ENCODE results near the gene TUBA4A. TPM values are rescaled to one million over a fixed set of nuclear protein-coding genes. Genes with fewer than 3 reads are reported as not detected.

TUBA4A gene
- total and polyA plus RNA-seq, 9 of the 15 experiments (the other 6 are each of a cell fraction or from before 2014, with no cell fraction given) = 25.1 to 174 (median 42.4) TPM

DNA sequence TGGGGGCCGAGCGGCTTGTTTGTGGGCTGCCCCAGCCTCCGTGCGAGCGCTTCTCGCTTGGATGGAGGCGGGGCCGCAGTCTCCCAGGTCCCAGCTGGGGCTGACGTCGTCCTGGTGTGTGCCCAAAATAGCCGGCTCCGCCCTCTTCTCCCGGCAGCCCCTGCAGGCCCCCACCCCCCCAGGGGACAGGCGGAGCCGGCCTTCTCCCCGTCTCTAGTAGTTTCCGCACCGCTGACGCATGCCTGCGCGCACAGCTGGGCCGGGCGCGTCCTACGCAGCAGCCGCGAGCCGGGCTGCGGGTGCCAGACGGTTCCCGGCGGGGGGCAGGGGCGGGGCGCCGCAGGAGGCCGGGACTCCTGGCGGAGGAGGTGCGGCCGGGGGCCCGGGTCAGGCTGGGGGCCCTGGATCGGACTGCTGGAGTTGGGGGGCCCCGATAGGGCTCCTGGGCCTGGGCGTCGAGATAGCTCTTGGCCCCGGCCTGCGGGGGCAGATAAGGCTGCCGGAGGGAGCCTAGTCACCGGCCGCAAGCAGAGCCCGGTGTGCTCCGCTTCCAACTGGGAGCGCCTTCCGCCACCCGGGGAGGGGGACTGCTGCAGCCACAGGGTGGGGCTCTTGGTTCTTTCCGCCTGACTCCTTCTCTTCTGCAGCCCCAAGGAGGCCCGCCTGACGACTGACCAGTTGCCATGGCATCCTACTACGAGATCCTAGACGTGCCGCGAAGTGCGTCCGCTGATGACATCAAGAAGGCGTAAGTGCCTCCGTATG is 25.6 kb upstream of the TUBA4A start, which contains the start of gene DNAJB2 (continued):
- TF ChIP-seq, protein P1, sequence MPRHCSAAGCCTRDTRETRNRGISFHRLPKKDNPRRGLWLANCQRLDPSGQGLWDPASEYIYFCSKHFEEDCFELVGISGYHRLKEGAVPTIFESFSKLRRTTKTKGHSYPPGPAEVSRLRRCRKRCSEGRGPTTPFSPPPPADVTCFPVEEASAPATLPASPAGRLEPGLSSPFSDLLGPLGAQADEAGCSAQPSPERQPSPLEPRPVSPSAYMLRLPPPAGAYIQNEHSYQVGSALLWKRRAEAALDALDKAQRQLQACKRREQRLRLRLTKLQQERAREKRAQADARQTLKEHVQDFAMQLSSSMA (CRISPR knock-in tag; IDR thresholded peaks at IDR 0.05) = no peak
- TF ChIP-seq XRCC4 (IDR thresholded peaks at IDR 0.05; ENCODE audit: extremely low read depth, insufficient read depth, insufficient read length) (no peak), ZNF239 (CRISPR knock-in tag; IDR thresholded peaks at IDR 0.05) (peak; percentile 71), ZNF311 (CRISPR knock-in tag; IDR thresholded peaks at IDR 0.05) (peak; percentile 89), SMC3 (conservative IDR thresholded peaks at IDR 0.05; ENCODE audit: insufficient read depth, low read depth, low read length) (peak; percentile 30), ZNF12 (CRISPR knock-in tag; IDR thresholded peaks at IDR 0.05) (no peak)
- TF ChIP-seq, protein P2, sequence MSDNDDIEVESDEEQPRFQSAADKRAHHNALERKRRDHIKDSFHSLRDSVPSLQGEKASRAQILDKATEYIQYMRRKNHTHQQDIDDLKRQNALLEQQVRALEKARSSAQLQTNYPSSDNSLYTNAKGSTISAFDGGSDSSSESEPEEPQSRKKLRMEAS (CRISPR knock-in tag; IDR thresholded peaks at IDR 0.05) = peak; percentile 90

DNA sequence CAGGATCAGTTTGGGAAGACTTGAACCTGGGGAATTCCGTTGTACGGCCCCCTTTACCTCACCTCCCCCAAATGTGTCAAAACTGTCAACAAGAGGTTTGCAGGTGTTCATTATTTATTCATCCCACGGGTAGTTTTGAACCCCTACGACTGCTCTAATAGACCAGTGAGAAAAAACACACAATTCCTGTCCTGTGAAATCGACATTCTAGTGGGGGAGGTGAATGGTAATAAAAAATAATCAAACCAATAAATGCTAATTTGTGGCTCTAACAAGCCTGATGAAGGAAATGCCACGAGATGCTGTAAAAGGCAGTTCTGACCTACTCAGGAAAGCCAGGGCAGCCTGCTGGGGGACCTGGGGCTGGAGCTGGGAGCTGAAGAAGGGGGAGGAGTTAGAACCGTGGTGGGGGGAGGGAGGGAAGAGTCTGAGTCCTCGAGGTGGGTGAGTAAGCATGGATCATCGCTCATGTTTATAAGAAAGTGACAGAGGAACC is 25.0 kb upstream of the TUBA4A start:
- in situ Hi-C loops (cut with MboI) = no loop called here
- TF ChIP-seq SIX5 (IDR thresholded peaks at IDR 0.05; ENCODE audit: borderline replicate concordance in 1 of 2, insufficient read depth in 1 of 2, low read depth in 1 of 2, low read length in 2 of 2) (no peak), POLR2A (conservative IDR thresholded peaks at IDR 0.05) (peak; percentile 62), SMARCE1 (IDR thresholded peaks at IDR 0.05) (peak; percentile 10; the same call in 1 of the 2 replicates), CBX8 (IDR thresholded peaks at IDR 0.05; ENCODE audit: borderline replicate concordance, extremely low read depth, low read depth, low read length, poor library complexity, severe bottlenecking) (no peak), ZFPM2 (CRISPR knock-in tag; IDR thresholded peaks at IDR 0.05) (no peak), DPF2 (IDR thresholded peaks at IDR 0.05) (no peak; the same call in 1 of the 2 replicates)
- TF ChIP-seq, protein P3, sequence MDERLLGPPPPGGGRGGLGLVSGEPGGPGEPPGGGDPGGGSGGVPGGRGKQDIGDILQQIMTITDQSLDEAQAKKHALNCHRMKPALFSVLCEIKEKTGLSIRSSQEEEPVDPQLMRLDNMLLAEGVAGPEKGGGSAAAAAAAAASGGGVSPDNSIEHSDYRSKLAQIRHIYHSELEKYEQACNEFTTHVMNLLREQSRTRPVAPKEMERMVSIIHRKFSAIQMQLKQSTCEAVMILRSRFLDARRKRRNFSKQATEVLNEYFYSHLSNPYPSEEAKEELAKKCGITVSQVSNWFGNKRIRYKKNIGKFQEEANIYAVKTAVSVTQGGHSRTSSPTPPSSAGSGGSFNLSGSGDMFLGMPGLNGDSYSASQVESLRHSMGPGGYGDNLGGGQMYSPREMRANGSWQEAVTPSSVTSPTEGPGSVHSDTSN (CRISPR knock-in tag; IDR thresholded peaks at IDR 0.05; ENCODE audit: low read depth) = no peak
- TF ChIP-seq, protein P3 (tag; conservative IDR thresholded peaks at IDR 0.05; ENCODE audit: low read depth) = peak; percentile 77

More for the DNA sequence above, 25.0 kb upstream of the TUBA4A start:
- Histone ChIP-seq H3K4me1 (replicated peaks in 1 of 2; ENCODE audit: control insufficient read depth in 2 of 2, insufficient read depth in 2 of 2, low read length in 2 of 2) (peaks cover 42 to 59% of the 10 kb centered on the region in 2 experiments), H3K9me1 (ENCODE audit: control insufficient read depth, insufficient read depth, low read length) (peaks cover 5% of the 10 kb centered on the region), H3K4me2 (ENCODE audit: insufficient read depth, low read length) (peak overlapping the region; percentile 74), H4K20me1 (replicated peaks; ENCODE audit: control insufficient read depth, insufficient read depth, low read length) (no peaks in the 10 kb centered on the region), H3K4me3 (peak overlapping the region; percentile 32), H3K9ac (ENCODE audit: insufficient read depth in 1 of 2, low read depth in 2 of 2, low read length in 2 of 2) (peak overlapping the region; percentile 80 to 84), H3K27me3 (ENCODE audit: control insufficient read depth in 2 of 2, insufficient read depth in 2 of 2, low read length in 2 of 2) (no peaks in the 10 kb centered on the region), H3K79me2 (ENCODE audit: control insufficient read depth, insufficient read depth, low read length) (no peaks in the 10 kb centered on the region), H3K36me3 (ENCODE audit: control insufficient read depth, insufficient read depth, low read length) (no peaks in the 10 kb centered on the region), H3K27ac (ENCODE audit: extremely low read depth, low read depth, low read length) (peak overlapping the region; percentile 87), H3K9me3 (replicated peaks; ENCODE audit: control insufficient read depth, insufficient read depth, low read depth, low read length) (no peaks in the 10 kb centered on the region), H2AFZ (ENCODE audit: low read depth, low read length) (peak overlapping the region; percentile 96)
- BruUV-seq (replicated peaks) = no TSS peak
- DNase-seq (ENCODE audit: extremely low read depth in 1 of 4, low spot score in 3 of 4) = no peak
- 6% methylated on average over 7 of the region's 9 CpGs for WGBS (ENCODE audit: insufficient coverage, low coverage, missing lambda C conversion rate)
- no peak for ATAC-seq
- ChIA-PET CTCF (ENCODE audit: low intra/inter-chr PET ratio) (interaction anchor here (4.3 kb wide), 1 partner anchor 17 kb away, joined by 28 read pairs; no protein-coding TSS in a partner anchor), POLR2A (interaction anchor here (0.6 to 1.6 kb wide), 13 partner anchors 10 to 145 kb away, joined by 3 to 8 read pairs (median 5); partner anchors contain the start of genes CNPPD1, DNPEP, GLB1L and STK16)
- intact Hi-C loops (cut with micrococcal nuclease) = loop anchor here (1.0 to 5.0 kb wide), 6 partner anchors 16 to 319 kb away; partner anchors contain the start of genes ABCB6, NHEJ1, STK11IP and TUBA4A
- FAIRE-seq = no peak
